KG1 (cell line): Measurements from ENCODE around the gene GADD45GIP1.
"Not testable (repeated sequence)": the region's sequence is repeated elsewhere in the genome, so short reads cannot be mapped to it uniquely, and the experiment has no call there.

Experiments
- DNase-seq: peaks from one replicate; lab custom pipeline; 2025; lab: John Stamatoyannopoulos, UW

GADD45GIP1 gene

GRCh38 chr19:12987781-12988180 is 30.8 kb upstream of the GADD45GIP1 start:
- no peak for DNase-seq

GRCh38 chr19:12987190-12987589 is 30.2 kb upstream of the GADD45GIP1 start:
- DNase-seq = no peak

DNA sequence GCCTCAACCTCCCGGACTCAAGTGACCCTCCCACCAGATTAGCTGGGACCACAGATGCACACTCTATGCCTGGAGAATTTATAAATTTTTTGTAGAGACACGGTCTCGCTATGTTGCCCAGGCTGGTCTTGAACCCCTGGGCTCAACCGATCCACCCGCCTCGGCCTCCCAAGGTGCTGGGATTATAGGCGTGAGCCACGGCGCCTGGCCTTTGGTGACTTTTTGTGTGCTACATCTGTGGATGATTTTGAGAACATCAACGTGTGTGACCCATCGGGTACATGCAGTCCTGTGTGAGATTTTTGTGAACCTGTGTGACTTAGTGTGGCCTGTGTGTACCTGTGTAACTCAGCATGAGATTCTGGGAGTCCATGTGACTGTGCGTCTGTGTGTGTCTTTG is 29.7 kb upstream of the GADD45GIP1 start:
- no peak for DNase-seq

- no peak for DNase-seq
These were observed 28.2 kb upstream of the GADD45GIP1 start for GRCh38 chr19:12985049-12985776.

GRCh38 chr19:12984683-12985048 is 27.6 kb upstream of the GADD45GIP1 start:
- DNase-seq = no peak

DNA sequence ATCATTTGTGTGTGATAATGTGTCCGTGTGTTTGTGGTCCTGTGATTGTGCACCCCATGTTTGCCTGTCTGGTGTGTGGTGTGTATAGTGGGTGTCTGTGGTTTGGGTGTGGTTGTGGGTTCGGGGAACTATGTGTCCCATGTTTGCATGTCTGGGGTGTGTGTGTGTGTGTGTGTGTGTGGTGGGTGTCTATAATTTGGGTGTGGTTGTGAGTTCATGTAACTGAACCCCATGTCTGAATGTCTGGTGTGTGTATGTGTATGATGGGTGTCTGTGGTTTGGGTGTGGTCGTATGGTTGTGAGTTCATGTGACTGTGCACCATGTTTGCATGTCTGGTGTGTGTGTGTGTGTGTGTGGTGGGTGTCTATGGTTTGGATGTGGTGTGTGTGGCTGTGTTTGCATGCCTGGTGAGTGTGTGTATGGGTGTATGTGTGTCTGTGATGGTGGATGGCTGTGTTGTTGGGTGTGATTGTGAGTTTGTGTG is 27.2 kb upstream of the GADD45GIP1 start:
- no peak for DNase-seq

DNA sequence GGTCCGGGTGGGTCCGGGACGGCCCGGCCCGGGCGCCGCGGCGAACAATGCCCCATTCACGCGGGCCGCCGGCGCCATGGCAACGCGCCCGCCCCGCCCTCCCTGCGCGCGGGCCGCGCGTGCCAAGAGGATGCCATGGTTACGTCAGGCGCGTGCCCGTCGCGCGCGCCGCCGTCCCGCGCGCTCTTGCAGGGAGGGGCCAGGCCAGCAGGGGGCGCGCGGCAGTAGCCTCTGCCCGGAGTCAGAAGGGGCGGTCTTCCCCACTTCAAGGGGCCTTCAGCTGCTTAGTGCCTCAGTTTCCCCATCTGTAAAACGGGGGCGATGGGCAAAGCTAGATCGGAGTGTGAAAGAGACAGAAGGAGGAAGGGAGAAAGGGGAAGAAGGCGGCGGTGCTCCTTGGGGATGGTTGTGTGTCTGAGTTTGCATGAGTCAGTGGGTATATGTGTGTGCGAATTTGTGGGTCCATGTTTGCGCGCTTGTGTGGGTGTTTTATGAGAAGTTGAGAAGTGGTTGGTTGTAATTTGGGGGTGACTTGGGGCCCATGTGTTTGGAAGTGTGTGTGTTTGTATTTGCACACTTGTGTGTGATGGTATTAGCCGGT is 26.6 kb upstream of the GADD45GIP1 start:
- DNase-seq = peak; percentile 49

DNA sequence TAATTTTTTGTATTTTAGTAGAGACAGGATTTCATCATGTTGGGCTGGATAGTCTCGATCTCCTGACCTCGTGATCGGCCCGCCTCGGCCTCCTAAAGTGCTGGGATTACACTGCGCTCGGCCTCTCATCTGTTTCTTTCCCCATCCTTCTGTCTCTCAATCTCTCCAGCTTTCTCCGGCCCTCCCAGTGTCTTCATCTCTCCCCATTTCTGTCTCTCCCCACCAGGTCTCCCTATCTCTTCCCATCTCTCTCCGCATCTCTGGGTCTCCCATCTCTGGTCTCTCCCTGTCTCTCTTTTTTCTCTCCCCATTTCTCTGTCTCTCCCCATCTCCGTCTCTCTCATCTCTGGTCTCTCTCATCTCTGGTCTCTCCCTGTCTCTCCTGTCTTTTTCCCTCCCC is 26.1 kb upstream of the GADD45GIP1 start:
- no peak for DNase-seq

GRCh38 chr19:12982648-12983047 is 25.6 kb upstream of the GADD45GIP1 start:
- DNase-seq = no peak

DNA sequence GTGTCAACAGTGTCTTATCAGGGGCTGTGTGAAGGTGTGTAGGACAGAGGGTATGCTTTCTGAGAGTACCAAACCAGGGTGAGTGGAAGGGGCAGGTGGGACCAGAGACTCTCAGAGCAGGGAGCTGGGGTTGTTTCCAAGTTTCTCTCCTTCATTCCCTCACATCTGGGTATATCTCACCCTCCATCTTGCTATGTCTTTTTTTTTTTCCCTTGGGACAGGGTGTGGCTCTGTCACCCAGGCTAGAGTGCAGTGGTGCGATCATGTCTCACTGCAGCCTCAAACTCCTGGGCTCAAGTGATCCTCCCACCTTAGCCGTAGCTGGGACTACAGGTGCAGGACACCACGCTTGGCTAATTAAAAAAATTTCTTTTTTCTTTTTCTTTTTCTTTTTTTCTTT is 23.0 kb upstream of the GADD45GIP1 start:
- DNase-seq = no peak

- not testable (repeated sequence) for DNase-seq
These were observed 19.1 kb upstream of the GADD45GIP1 start for GRCh38 chr19:12976109-12976508.

DNA sequence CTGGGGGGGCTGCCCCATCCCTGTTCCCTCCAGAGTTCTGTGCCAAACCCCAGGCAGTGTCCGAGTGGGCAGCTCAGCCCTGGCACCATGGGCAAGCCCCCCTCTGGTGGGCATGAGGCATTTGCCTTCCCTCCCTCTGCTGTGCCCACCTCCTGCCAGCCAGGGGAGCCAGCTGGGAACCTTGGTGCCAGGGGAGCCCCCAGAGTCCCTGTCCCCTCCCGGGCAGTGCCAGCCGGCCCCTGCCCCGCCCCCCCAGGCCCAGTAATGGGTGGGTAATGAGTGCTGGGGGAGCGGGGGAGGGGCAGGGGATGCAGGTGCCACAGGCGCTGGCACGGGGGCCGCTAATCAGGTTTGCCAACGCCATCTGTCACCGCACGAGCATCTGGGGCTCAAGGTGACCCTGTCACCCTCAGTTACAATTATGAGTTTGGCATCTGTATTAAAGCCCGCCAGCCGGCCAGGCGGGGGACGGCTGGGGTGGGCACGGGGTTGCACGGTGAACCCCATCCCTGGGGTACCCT is 18.3 kb upstream of the GADD45GIP1 start:
- no peak for DNase-seq

DNA sequence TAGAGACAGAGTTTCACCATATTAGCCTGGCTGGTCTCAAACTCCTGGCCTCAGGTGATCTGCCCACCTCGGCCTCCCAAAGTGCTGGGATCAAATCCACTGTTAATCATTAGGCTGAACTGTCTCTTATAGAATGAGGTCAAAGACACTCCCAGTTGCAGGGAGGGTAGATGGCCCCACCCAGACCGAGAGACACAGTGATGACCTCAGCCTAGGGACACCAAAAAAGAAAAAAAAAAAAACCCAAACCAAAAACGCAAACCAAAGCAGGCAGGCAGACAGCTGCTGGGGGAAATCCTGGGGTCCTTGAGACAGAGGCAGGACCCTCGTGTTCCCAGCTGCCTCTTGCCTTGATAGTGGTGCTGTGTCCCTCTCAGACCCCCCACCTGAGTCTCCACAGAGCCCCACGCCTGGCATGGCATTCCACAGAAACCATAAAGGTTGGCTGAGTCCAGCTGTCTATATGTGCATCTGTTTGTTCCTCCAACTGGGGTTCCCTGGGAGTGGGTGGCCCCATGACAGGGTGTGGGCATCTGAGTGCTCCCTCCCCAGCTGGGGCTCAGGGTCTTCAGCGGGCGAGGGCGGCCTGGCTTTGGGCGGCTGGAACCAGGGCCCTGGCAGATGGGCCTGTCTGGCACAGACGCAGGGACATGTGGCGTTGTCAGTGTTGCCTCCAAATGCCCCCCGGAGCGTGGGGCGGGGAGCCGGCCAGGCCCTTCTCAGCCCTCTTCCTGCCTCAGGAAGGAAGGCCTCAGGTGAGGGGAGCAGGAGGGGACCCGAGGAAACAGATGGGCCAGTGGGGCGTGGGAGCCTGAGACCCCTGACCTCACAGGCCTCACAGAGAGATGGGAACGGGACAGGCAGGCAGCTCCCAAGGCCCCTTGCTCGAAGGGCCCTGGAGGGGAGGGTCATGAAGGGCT is 17.5 kb upstream of the GADD45GIP1 start:
- no peak for DNase-seq

DNA sequence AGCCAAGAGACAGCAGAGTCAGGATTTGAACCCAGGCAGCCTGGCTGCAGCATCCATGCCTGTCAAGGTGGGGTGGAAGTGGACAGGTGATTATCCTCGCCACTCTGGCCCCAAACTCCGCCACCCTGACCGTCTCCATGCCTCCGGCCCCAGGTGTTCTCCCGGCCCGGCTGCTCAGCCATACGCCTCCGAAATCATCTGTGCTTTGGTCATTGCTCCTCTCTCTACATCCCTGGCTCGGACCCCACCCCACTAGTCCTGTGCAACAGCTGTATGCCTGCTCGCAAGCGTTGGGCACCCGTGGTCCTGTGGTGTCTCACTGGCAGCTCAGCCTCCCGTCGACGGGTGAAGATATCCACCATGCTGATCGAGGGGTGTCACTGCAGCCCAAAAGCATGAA is 16.2 kb upstream of the GADD45GIP1 start:
- DNase-seq = no peak

GRCh38 chr19:12970070-12970820 is 13.2 kb upstream of the GADD45GIP1 start:
- no peak for DNase-seq

DNA sequence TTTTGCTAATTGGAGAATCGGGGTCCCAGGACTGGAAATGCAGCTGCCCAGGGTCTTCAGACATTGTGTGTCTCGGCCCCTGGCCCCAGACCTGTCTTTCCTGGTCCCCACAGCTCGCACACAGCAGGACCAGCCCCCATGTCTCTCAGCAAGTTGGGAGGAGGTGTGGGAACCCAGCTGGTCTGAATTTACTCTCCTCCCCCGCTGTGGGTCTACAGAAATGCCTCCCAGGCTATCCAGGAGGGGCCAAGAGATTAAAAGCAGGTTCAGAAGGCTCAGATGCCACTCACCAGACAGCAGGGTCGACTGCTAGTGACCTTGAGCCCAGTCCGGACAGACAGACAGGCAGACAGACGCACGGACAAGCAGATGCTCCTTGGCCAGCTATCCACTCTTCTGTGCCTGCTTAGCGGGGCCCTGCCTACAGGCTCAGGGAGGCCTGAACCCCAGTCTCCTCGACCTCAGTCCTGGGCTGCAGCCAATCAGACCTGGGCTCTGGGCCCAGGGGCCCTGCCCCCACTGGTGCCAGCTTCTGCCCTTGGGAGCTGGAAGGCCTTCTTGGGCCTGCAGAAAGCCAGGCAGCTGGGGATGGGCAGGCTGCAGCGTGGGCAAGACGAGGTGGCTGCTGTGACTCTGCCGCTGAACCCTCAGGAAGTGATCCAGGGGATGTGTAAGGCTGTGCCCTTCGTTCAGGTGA is 12.4 kb upstream of the GADD45GIP1 start, which contains the start of gene DAND5:
TSS of gene DAND5 (plus strand) at position 285 of the 697 bp plus-strand sequence. CDS start at position 370, 85 bp downstream.
- no peak for DNase-seq

DNA sequence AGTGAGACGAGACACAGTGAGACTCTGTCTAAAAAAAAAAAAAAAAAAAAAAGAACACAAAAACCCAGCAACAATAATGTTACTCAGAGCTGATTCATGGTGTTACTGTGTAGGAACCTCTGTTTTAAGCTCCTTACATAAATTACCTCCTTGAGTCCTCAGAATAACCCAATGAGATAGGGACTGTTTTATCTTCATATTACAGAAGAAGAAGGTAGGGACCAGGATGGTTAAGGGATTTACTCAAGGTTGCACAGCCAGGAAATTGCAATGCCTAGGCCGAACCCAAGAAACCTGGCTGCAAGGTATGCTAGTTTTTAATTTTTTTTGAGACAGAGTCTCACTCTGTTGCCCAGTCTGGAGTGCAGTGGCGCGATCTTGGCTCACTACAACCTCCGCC is 10.9 kb upstream of the GADD45GIP1 start:
- no peak for DNase-seq

- DNase-seq = no peak
These were observed 8.8 kb upstream of the GADD45GIP1 start for GRCh38 chr19:12965812-12966135.

DNA sequence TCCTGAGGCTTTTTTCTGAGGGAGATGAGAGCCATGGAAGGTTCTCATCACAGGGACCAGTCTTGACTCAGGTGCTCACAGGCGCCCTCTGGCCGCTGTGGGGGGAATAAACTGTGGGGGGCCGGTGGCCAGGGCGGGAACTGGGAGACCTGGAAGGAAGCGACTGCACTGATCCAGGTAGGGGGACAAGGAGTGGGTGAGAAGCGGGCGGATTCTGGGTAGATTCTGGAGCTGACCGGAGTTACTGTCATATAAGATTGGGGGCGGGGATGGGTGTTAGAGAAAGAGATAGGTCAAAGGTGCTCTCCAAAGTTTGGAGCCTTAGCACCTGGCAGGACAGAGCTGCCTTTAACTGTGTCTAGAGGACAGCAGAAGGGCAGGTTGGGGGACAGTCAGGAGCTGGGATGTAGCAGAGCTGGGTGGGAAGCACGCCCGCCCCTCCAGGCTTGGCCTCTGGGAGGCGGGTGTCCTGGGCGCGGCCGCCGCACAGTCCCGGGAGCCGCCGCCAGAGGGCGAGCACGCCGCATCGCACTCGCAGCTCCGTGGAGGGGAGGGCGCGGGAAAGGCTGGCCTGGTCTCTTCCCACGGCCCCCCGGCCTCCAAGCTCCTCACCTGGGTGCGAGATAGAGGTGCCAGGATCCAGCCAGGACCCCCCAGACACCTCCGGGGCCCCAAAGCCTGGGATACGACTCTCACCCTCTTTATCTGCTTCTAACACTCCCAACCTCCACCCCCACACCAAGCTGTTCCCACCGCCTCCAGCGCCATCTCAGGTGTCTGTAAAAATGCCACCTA is 8.2 kb upstream of the GADD45GIP1 start:
- peak; percentile 67 for DNase-seq

DNA sequence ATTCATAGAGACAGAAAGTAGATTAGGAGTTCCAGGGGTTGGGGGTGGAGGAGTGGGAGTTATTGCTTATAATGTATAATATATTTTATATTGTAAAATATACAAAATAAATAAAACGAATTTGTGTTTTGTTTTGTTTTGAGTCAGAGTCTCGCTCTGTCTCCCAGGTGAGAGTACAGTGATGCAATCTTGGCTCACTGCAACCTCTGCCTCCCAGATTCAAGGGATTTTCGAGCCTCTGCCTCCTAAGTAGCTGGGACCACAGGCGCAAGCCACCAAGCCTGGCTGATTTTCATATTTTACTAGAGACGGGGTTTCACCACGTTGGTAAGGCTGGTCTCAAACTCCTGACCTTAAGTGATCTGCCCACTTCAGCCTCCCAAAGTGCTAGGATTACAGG is 2.5 kb upstream of the GADD45GIP1 start:
- no peak for DNase-seq
